Measurements from ENCODE around the gene PRKRA.

Gene PRKRA

GRCh38 chr2:178448968-178449661, 1.9 kb downstream of the PRKRA start:
- TF ChIP-seq CTCF (IDR thresholded peaks at IDR 0.05; ENCODE audit: insufficient read depth, missing control alignments) = no peak
- DNase-seq (ENCODE audit: insufficient read length, low spot score) (no peak), FAIRE-seq (no peak)

- FAIRE-seq (no peak), DNase-seq (ENCODE audit: insufficient read length, low spot score) (no peak)
- TF ChIP-seq CTCF (IDR thresholded peaks at IDR 0.05; ENCODE audit: insufficient read depth, missing control alignments) = no peak
Observed at GRCh38 chr2:178441426-178441825, 9.5 kb downstream of the PRKRA start.

GRCh38 chr2:178436662-178437061, 14.3 kb downstream of the PRKRA start:
- peak; percentile 51 for FAIRE-seq
- no peak for TF ChIP-seq CTCF (IDR thresholded peaks at IDR 0.05; ENCODE audit: insufficient read depth, missing control alignments)

DNA sequence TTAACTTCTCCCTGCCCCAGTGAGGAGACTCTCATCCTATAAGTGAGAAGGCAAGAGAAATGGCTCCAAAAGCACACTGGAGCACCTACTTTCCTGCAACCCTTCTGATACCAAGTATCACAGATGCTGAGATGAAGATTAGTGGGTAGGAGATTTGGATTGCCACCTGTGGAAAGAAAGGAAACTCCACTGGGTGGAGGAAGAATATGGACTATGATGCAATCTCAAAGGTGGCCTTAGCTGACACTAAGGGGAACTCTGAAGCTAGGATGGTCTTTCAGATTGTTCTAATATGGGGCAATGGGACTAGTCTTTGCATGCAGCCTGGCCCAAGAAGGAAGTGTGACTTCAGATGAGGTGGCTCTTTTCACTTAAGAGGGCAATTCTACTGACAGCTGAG, 21.6 kb downstream of the PRKRA start:
- no peak for TF ChIP-seq CTCF (IDR thresholded peaks at IDR 0.05; ENCODE audit: insufficient read depth, missing control alignments)
- FAIRE-seq = no peak
- DNase-seq (ENCODE audit: insufficient read length, low spot score) = no peak

More at GRCh38 chr2:178436662-178437061, 14.3 kb downstream of the PRKRA start:
- DNase-seq (ENCODE audit: insufficient read length, low spot score) = no peak

DNA sequence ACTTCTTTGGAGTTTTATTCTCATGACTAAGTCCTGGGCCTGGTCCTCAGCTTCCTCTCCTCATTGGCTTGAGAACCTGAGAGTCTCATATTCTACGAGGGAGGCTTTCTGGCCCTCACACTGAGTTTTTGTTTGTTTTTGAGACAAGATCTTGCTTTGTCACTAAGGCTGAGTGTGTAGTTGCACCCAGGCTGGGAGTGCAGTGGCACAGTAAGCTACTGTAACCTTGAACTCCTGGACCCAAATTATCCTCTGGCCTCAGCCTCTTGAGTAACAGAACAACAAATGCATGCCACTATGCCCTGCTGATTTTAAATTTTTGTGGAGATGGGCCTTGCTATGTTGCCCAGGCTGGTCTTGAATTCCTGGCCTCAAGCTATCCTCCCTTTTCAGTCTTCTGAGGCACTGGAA, 22.6 kb downstream of the PRKRA start:
- FAIRE-seq = no peak
- DNase-seq (ENCODE audit: insufficient read length, low spot score) = no peak
- TF ChIP-seq CTCF (IDR thresholded peaks at IDR 0.05; ENCODE audit: insufficient read depth, missing control alignments) = no peak

GRCh38 chr2:178427458-178427857, 23.5 kb downstream of the PRKRA start:
- FAIRE-seq = no peak
- TF ChIP-seq CTCF (IDR thresholded peaks at IDR 0.05; ENCODE audit: insufficient read depth, missing control alignments) = no peak

GRCh38 chr2:178426388-178426787, 24.6 kb downstream of the PRKRA start:
- DNase-seq (ENCODE audit: insufficient read length, low spot score) = no peak
- no peak for FAIRE-seq

More at GRCh38 chr2:178427458-178427857, 23.5 kb downstream of the PRKRA start:
- DNase-seq (ENCODE audit: insufficient read length, low spot score) = no peak

More at GRCh38 chr2:178426388-178426787, 24.6 kb downstream of the PRKRA start:
- no peak for TF ChIP-seq CTCF (IDR thresholded peaks at IDR 0.05; ENCODE audit: insufficient read depth, missing control alignments)
